ENCODE results near the gene TBK1. TPM values are rescaled to one million over a fixed set of nuclear protein-coding genes. Genes with fewer than 3 reads are reported as not detected.

TBK1 gene
- total RNA-seq, 1 experiment from 2014 or later = 23.6 TPM

DNA sequence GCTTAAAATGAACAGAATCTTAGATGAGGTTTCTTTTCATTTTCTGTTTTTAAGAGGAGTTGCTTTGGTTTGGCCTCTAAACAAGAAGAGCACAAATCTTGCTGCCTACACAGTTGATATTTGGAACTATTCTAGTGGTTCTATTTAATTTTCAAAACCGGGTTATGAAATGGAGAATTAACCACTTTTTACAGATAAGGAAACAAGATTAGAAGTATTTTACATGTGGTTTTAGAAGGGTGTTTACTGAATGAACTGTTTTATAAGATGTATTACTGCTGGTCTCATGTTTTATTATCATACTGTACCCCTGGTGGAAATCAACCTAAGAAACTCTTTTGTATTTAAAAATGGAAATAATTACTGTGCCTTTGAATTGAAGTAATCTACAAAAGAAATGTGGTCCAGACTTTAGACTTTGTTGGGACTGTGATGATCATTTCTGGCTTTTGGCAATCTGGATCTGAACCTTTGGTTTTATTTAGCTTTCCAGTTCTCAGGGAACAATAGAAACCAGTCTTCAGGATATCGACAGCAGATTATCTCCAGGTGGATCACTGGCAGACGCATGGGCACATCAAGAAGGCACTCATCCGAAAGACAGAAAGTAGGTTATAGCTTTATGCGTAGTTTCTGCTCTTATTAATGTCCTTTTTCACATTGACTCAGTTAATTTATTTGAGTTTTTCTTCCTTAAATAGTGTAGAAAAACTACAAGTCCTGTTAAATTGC is 43.2 kb downstream of the TBK1 start:
- Histone ChIP-seq H2BK12ac (ENCODE audit: insufficient read length, low read depth, low read length) (no peak overlapping the region), H3K14ac (ENCODE audit: insufficient read depth, low read length) (no peak overlapping the region), H3K23ac (ENCODE audit: insufficient read length, low read depth, low read length) (no peak overlapping the region), H3T11ph (ENCODE audit: low read length) (no peak overlapping the region), H3K9ac (ENCODE audit: extremely low read depth, insufficient read length, low read length) (no peak overlapping the region), H3K4ac (ENCODE audit: low read depth, low read length) (no peak overlapping the region), H2AK5ac (ENCODE audit: insufficient read length, low read length) (no peak overlapping the region), H3K27ac (ENCODE audit: insufficient read length, low read depth, low read length) (no peak overlapping the region), H3K23me2 (ENCODE audit: insufficient read length, low read depth, low read length, poor library complexity, severe bottlenecking) (no peaks in the 10 kb centered on the region), H4K20me1 (ENCODE audit: control insufficient read depth, insufficient read depth, insufficient read length) (no peaks in the 10 kb centered on the region), H3K4me2 (ENCODE audit: insufficient read depth, insufficient read length, low read length) (no peak overlapping the region), H3K79me1 (ENCODE audit: insufficient read depth, low read depth, low read length, poor library complexity, severe bottlenecking) (no peaks in the 10 kb centered on the region), H2BK15ac (ENCODE audit: low read depth, low read length) (no peak overlapping the region), H2BK5ac (ENCODE audit: insufficient read length, low read length) (no peak overlapping the region), H3K18ac (ENCODE audit: insufficient read length, low read depth, low read length) (no peak overlapping the region), H3K79me2 (ENCODE audit: insufficient read depth, low read length) (no peaks in the 10 kb centered on the region; the same call in 1 of the 2 replicates), H4K8ac (replicated peaks; ENCODE audit: insufficient read length, low read depth, low read length) (no peak overlapping the region), H2BK120ac (ENCODE audit: low read depth, low read length, poor library complexity, severe bottlenecking) (no peak overlapping the region), H4K5ac (ENCODE audit: insufficient read length, low read depth, low read length) (no peak overlapping the region), H3K9me3 (ENCODE audit: control insufficient read depth, low read depth, low read length) (no peaks in the 10 kb centered on the region), H4K91ac (ENCODE audit: insufficient read length, low read depth, low read length) (no peak overlapping the region), H3K56ac (ENCODE audit: insufficient read length, low read depth, low read length) (no peak overlapping the region), H3K27me3 (ENCODE audit: insufficient read depth, low read length) (no peaks in the 10 kb centered on the region), H3K4me1 (ENCODE audit: insufficient read depth, low read length) (no peaks in the 10 kb centered on the region), H2BK20ac (ENCODE audit: low read depth, low read length, poor library complexity, severe bottlenecking) (no peak overlapping the region), H2AFZ (ENCODE audit: low read length) (no peak overlapping the region)
- DNase-seq = no peak
- Mint-ChIP-seq H3K4me3 (no peak overlapping the region), H3K9me3 (no peaks in the 10 kb centered on the region), H3K36me3 (ENCODE audit: insufficient read depth in 1 of 3, low read depth in 3 of 3) (peaks cover 13 to 76% (median 43%) of the 10 kb centered on the region in 3 experiments; a peak in 6 of 7 replicates), H3K27me3 (ENCODE audit: low read depth) (no peaks in the 10 kb centered on the region), H3K27ac (no peak overlapping the region), H3K4me1 (no peaks in the 10 kb centered on the region)
- no CpG with 5 or more reads among the region's 5 CpGs for WGBS (ENCODE audit: extremely low coverage, insufficient read length, low lambda C conversion rate)
- TF ChIP-seq, protein P1, sequence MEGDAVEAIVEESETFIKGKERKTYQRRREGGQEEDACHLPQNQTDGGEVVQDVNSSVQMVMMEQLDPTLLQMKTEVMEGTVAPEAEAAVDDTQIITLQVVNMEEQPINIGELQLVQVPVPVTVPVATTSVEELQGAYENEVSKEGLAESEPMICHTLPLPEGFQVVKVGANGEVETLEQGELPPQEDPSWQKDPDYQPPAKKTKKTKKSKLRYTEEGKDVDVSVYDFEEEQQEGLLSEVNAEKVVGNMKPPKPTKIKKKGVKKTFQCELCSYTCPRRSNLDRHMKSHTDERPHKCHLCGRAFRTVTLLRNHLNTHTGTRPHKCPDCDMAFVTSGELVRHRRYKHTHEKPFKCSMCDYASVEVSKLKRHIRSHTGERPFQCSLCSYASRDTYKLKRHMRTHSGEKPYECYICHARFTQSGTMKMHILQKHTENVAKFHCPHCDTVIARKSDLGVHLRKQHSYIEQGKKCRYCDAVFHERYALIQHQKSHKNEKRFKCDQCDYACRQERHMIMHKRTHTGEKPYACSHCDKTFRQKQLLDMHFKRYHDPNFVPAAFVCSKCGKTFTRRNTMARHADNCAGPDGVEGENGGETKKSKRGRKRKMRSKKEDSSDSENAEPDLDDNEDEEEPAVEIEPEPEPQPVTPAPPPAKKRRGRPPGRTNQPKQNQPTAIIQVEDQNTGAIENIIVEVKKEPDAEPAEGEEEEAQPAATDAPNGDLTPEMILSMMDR (conservative IDR thresholded peaks at IDR 0.05) = no peak
